Keratinocyte (primary cell): Measurements from ENCODE around the gene C14orf119. TPM values are rescaled to one million over a fixed set of nuclear protein-coding genes. Genes with fewer than 3 reads are reported as not detected.
A peak's percentile ranks its signal among the peaks of the same experiment; 100 is the strongest.

ENCODE experiments used
- DNase-seq: peaks from one replicate; pipeline ENCODE4 v3.0.0-alpha.2; 2011; ENCODE audit warnings: low read depth, missing footprints, low spot score
- FAIRE-seq: peaks from 2 replicates; lab custom pipeline; 2011; peaks lifted over from hg19 to GRCh38; lab: Jason Lieb, UNC
- H2AFZ ChIP-seq: 2 replicates; pipeline ENCODE4 v1.6.0; 2012; ENCODE audit warnings: low read length, control low read depth, inconsistent platforms; ENCODE audit not compliant: control insufficient read depth
- H3K27ac ChIP-seq: 2 replicates; pipeline ENCODE4 v1.5.1; 2011; ENCODE audit warnings: low read length; ENCODE audit not compliant: control insufficient read depth, insufficient read depth
- H3K27me3 ChIP-seq: 3 replicates; pipeline ENCODE4 v1.6.0; 2011; ENCODE audit warnings: low read length; ENCODE audit not compliant: control insufficient read depth, insufficient read depth; ENCODE audit errors: extremely low read depth
- H3K36me3 ChIP-seq, 2 experiments: 2 replicates in 1 of 2; 3 replicates in 1 of 2; pipeline ENCODE4 v1.5.1; 2011; ENCODE audit warnings: low read length in 2 of 2, mild to moderate bottlenecking in 1 of 2; ENCODE audit not compliant: control insufficient read depth in 2 of 2, insufficient read depth in 2 of 2; ENCODE audit errors: extremely low read depth in 1 of 2
- H3K4me1 ChIP-seq: 3 replicates; pipeline ENCODE4 v1.5.1; 2011; ENCODE audit warnings: low read length; ENCODE audit not compliant: control insufficient read depth, insufficient read depth; ENCODE audit errors: extremely low read depth
- H3K4me2 ChIP-seq: 3 replicates; pipeline ENCODE4 v1.6.0; 2011; ENCODE audit warnings: low read depth, low read length; ENCODE audit not compliant: control insufficient read depth, insufficient read depth; ENCODE audit errors: extremely low read depth
- H3K4me3 ChIP-seq, 3 experiments: fragments of 200-600 bp in 1 of 3; sonication (generic) in 1 of 3; 2 replicates in 2 of 3; 3 replicates in 1 of 3; pipeline ENCODE4 v1.5.1; 2011 to 2016; ENCODE audit warnings: low read length in 3 of 3, mild to moderate bottlenecking in 3 of 3, control low read depth in 2 of 3, inconsistent platforms in 1 of 3, low read depth in 1 of 3, mixed read lengths in 1 of 3, mixed run types in 1 of 3, moderate library complexity in 1 of 3; ENCODE audit not compliant: control insufficient read depth in 2 of 3, insufficient read depth in 2 of 3; ENCODE audit errors: extremely low read depth in 1 of 3
- H3K79me2 ChIP-seq: 2 replicates; pipeline ENCODE4 v1.6.0; 2012; ENCODE audit warnings: low read length; ENCODE audit not compliant: control insufficient read depth, insufficient read depth
- H3K9ac ChIP-seq: 3 replicates; pipeline ENCODE4 v1.6.0; 2011; ENCODE audit warnings: low read length; ENCODE audit not compliant: control insufficient read depth, insufficient read depth; ENCODE audit errors: extremely low read depth
- H3K9me1 ChIP-seq: 3 replicates; pipeline ENCODE4 v1.6.0; 2011; ENCODE audit warnings: low read length; ENCODE audit not compliant: control insufficient read depth, insufficient read depth; ENCODE audit errors: extremely low read depth
- H3K9me3 ChIP-seq: 2 replicates; pipeline ENCODE4 v1.5.1; 2012; ENCODE audit warnings: low read depth, low read length; ENCODE audit not compliant: control insufficient read depth
- H4K20me1 ChIP-seq: 3 replicates; pipeline ENCODE4 v1.6.0; 2011; ENCODE audit warnings: low read length; ENCODE audit not compliant: control insufficient read depth, insufficient read depth; ENCODE audit errors: extremely low read depth
- CTCF ChIP-seq, 3 experiments: IDR thresholded peaks in 1 of 3; conservative IDR thresholded peaks in 1 of 3; optimal IDR thresholded peaks in 1 of 3; 2 replicates in 2 of 3; 3 replicates in 1 of 3; pipeline versions ENCODE3 to v1.5.1; 2011; ENCODE audit warnings: low read length in 3 of 3, mild to moderate bottlenecking in 3 of 3, moderate library complexity in 2 of 3, control low read depth in 1 of 3, inconsistent platforms in 1 of 3; ENCODE audit not compliant: insufficient read depth in 2 of 3; ENCODE audit errors: extremely low read depth in 1 of 3
- EZH2 ChIP-seq: IDR thresholded peaks from one replicate; pipeline ENCODE4 v1.6.1; 2012; ENCODE audit warnings: inconsistent platforms, mild to moderate bottlenecking, low read length, moderate library complexity
- dilution Hi-C: fragments of 300-500 bp; cut with MboI; formaldehyde crosslinking; loops from one replicate; pipeline ENCODE4 v1.7.0; 2020; ENCODE audit warnings: low sequenced_read_pairs; ENCODE audit not compliant: extremely low pct_ligation_motif_present
- polyA plus RNA-seq, 5 experiments: library from polyadenylated mRNA; depleted of rRNA in 3 of 5; stranded (reverse) in 3 of 5; stranded (forward) in 1 of 5; unstranded in 1 of 5; fragments of >200 nt; gene quantifications; 1 replicate in 1 of 5; 2 replicates in 3 of 5; 3 replicates in 1 of 5; pipeline versions ENCODE4 v1.2.1 to v1.2.3, GENCODE V29; 2011 to 2012; ENCODE audit warnings: missing spikeins in 2 of 5, low read depth in 1 of 5, low replicate concordance in 1 of 5

The C14orf119 gene
- polyA plus RNA-seq, 1 donor (not counting 4 experiments of a cell fraction or from before 2014, with no cell fraction given): 73.7 TPM

GRCh38 chr14:23137192-23137812 is 42.0 kb downstream of the C14orf119 start:
- no peaks in the 10 kb centered on the region for H3K27me3 ChIP-seq
- H3K9ac ChIP-seq: peak overlapping the region; percentile 59
- peak; percentile 80 for FAIRE-seq
- dilution Hi-C loops: no loop called here
- H3K4me2 ChIP-seq: peak overlapping the region; percentile 61
- H3K36me3 ChIP-seq: peaks cover 4 to 7% of the 10 kb centered on the region in 2 experiments
- TF ChIP-seq EZH2 (no peak), CTCF (optimal IDR thresholded peaks at IDR 0.05 in 1 of 3, IDR thresholded peaks at IDR 0.05 in 1 of 3, conservative IDR thresholded peaks at IDR 0.05 in 1 of 3; ENCODE audit: extremely low read depth in 1 of 3, insufficient read depth in 2 of 3, low read length in 3 of 3) (peak in 1 of 3 experiments; percentile 38)
- H4K20me1 ChIP-seq: no peaks in the 10 kb centered on the region
- H2AFZ ChIP-seq: no peak overlapping the region
- peak overlapping the region in 1 of 3 experiments; percentile 6 for H3K4me3 ChIP-seq
- peaks cover 39% of the 10 kb centered on the region for H3K4me1 ChIP-seq
- no peaks in the 10 kb centered on the region for H3K9me3 ChIP-seq
- H3K9me1 ChIP-seq: no peaks in the 10 kb centered on the region
- peak; percentile 88 for DNase-seq
- peak overlapping the region; percentile 89 for H3K27ac ChIP-seq
- no peaks in the 10 kb centered on the region for H3K79me2 ChIP-seq

- Histone ChIP-seq H4K20me1 (no peaks in the 10 kb centered on the region), H3K9me3 (no peaks in the 10 kb centered on the region), H3K9ac (peak overlapping the region; percentile 61), H3K9me1 (no peaks in the 10 kb centered on the region), H3K4me3 (peak overlapping the region in 1 of 3 experiments; percentile 6), H3K4me2 (peak overlapping the region; percentile 61), H2AFZ (no peak overlapping the region), H3K27me3 (no peaks in the 10 kb centered on the region), H3K36me3 (peaks cover 6 to 9% of the 10 kb centered on the region in 2 experiments), H3K79me2 (no peaks in the 10 kb centered on the region), H3K4me1 (peaks cover 43% of the 10 kb centered on the region), H3K27ac (peak overlapping the region; percentile 89)
- peak; percentile 95 for DNase-seq
- peak; percentile 94 for FAIRE-seq
- TF ChIP-seq CTCF (optimal IDR thresholded peaks at IDR 0.05 in 1 of 3, IDR thresholded peaks at IDR 0.05 in 1 of 3, conservative IDR thresholded peaks at IDR 0.05 in 1 of 3; ENCODE audit: extremely low read depth in 1 of 3, insufficient read depth in 2 of 3, low read length in 3 of 3) (no peak), EZH2 (no peak)
- dilution Hi-C loops: no loop called here
These were observed 42.7 kb downstream of the C14orf119 start for GRCh38 chr14:23137813-23138535.
